ENCODE measurements around the gene PCDHA2.
"Not testable (repeated sequence)": the region's sequence is repeated elsewhere in the genome, so short reads cannot be mapped to it uniquely, and the experiment has no call there.

Gene PCDHA2

GRCh38 chr5:140821375-140822280 lies 27.0 kb downstream of the PCDHA2 start, which contains the start of gene PCDHA5:
Gene PCDHA5 (plus strand): TSS chr5:140821613.
- DNase-seq, result no peak

DNA sequence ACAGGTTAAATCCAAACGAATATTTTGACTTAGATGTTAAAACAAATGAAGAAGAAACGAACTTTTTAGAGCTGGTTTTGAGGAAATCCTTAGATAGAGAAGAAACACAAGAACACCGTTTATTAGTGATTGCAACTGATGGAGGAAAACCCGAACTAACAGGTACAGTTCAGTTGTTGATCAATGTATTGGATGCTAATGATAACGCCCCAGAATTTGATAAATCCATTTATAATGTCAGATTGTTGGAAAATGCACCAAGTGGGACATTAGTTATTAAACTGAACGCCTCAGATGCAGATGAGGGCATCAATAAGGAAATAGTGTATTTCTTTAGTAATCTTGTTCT lies 27.6 kb downstream of the PCDHA2 start:
- no peak for DNase-seq

DNA sequence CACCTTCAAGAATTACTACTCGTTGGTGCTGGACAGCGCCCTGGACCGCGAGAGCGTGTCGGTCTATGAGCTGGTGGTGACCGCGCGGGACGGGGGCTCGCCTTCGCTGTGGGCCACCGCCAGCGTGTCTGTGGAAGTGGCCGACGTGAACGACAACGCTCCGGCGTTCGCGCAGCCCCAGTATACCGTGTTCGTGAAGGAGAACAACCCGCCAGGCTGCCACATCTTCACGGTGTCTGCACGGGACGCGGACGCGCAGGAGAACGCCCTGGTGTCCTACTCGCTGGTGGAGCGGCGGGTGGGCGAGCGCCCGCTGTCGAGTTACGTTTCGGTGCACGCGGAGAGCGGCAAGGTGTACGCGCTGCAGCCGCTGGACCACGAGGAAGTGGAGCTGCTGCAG lies 28.3 kb downstream of the PCDHA2 start:
- DNase-seq, result not testable (repeated sequence)

DNA sequence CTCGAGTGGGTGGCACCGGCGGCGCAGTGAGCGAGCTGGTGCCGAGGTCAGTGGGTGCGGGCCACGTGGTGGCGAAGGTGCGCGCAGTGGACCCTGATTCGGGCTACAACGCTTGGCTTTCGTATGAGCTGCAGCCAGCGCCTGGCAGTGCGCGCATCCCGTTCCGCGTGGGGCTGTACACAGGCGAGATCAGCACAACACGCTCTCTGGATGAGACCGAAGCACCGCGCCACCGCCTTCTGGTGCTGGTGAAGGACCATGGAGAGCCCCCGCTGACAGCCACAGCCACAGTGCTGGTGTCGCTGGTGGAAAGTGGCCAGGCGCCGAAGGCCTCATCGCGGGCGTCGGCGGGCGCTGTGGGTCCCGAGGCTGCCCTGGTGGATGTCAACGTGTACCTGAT lies 28.8 kb downstream of the PCDHA2 start:
- no peak for DNase-seq

GRCh38 chr5:140827704-140828361 lies 33.2 kb downstream of the PCDHA2 start, which contains the start of gene PCDHA6:
Gene PCDHA6 (plus strand): TSS chr5:140827960. CDS start chr5:140828092, 132 bp downstream.
- no peak for DNase-seq

DNA sequence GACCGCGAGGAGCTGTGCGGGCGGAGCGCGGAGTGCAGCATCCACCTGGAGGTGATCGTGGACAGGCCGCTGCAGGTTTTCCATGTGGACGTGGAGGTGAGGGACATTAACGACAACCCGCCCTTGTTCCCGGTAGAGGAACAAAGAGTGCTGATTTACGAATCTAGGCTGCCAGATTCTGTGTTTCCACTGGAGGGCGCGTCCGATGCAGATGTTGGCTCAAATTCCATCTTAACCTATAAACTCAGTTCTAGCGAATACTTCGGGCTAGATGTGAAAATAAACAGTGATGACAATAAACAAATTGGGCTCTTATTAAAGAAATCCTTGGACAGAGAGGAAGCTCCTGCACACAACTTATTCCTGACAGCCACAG lies 33.7 kb downstream of the PCDHA2 start:
- no peak for DNase-seq

GRCh38 chr5:140829511-140830501 lies 35.2 kb downstream of the PCDHA2 start:
- not testable (repeated sequence) for DNase-seq

GRCh38 chr5:140833993-140834392 lies 39.3 kb downstream of the PCDHA2 start, which contains the start of gene PCDHA7:
Gene PCDHA7 (plus strand): TSS chr5:140834269. CDS start chr5:140834384, 115 bp downstream.
- no peak for DNase-seq

- not testable (repeated sequence) for DNase-seq
These were observed 39.9 kb downstream of the PCDHA2 start for GRCh38 chr5:140834439-140835008.

DNA sequence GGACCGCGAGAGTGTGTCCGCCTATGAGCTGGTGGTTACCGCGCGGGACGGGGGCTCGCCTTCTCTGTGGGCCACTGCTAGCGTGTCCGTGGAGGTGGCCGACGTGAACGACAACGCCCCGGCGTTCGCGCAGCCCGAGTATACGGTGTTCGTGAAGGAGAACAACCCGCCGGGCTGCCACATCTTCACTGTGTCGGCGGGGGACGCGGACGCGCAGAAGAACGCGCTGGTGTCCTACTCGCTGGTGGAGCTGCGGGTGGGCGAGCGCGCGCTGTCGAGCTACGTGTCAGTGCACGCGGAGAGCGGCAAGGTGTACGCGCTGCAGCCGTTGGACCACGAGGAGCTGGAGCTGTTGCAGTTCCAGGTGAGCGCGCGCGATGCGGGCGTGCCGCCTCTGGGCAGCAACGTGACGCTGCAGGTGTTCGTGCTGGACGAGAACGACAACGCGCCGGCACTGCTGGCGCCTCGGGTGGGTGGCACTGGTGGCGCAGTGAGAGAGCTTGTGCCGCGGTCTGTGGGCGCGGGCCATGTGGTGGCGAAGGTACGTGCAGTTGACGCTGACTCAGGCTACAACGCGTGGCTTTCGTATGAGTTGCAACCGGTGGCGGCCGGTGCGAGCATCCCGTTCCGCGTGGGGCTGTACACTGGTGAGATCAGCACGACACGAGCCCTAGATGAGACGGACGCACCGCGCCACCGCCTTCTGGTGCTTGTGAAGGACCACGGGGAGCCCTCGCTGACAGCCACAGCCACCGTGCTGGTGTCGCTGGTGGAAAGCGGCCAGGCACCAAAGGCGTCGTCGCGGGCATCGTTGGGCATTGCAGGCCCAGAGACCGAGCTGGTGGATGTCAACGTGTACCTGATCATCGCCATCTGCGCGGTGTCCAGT lies 41.2 kb downstream of the PCDHA2 start:
- DNase-seq, result no peak

GRCh38 chr5:140840978-140841962 lies 46.6 kb downstream of the PCDHA2 start, which contains the start of gene PCDHA8:
Gene PCDHA8 (plus strand): TSS chr5:140841187. CDS start chr5:140841322, 135 bp downstream.
- no peak for DNase-seq

DNA sequence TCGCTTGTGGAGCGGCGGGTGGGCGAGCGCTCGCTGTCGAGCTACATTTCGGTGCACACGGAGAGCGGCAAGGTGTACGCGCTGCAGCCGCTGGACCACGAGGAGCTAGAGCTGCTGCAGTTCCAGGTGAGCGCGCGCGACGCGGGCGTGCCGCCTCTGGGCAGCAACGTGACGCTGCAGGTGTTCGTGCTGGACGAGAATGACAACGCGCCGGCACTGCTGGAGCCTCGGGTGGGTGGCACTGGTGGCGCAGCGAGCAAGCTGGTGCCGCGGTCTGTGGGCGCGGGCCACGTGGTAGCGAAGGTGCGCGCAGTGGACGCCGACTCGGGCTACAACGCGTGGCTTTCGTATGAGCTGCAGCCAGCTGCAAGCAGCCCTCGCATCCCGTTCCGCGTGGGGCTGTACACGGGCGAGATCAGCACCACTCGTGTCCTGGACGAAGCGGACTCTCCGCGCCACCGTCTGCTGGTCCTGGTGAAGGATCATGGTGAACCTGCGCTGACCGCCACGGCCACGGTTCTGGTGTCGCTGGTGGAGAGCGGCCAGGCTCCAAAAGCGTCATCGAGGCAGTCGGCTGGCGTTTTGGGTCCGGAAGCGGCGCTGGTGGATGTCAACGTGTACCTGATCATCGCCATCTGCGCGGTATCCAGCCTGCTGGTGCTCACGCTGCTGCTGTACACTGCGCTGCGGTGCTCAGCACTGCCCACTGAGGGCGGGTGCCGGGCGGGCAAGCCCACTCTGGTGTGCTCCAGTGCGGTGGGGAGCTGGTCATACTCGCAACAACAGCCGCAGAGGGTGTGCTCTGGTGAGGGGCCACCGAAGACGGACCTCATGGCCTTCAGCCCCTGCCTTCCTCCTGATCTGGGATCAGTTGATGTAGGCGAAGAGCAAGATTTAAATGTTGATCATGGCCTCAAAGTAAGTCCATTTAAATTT lies 48.4 kb downstream of the PCDHA2 start:
- no peak for DNase-seq
